ENCODE data around the gene PMPCA. TPM values are rescaled to one million over a fixed set of nuclear protein-coding genes. Genes with fewer than 3 reads are reported as not detected.

Gene PMPCA
- polyA plus RNA-seq, 1 of the 3 experiments (the other 2 are of a cell fraction), result 125 TPM

- peaks cover 0 to 21% of the 10 kb centered on the region in 2 experiments; a peak in 1 of 4 replicates for H3K4me1 ChIP-seq (ENCODE audit: control insufficient read depth in 1 of 2, insufficient read depth in 2 of 2, low read depth in 1 of 2, low read length in 1 of 2)
- H3K79me2 ChIP-seq (ENCODE audit: insufficient read depth), result peaks cover 65% of the 10 kb centered on the region
- ChIA-PET CTCF (interaction anchor here (0.9 to 1.9 kb wide), 3 partner anchors 13 to 315 kb away, joined by 3 to 7 read pairs (median 4); no protein-coding TSS in a partner anchor), POLR2A (no interaction called here)
- H2AFZ ChIP-seq (ENCODE audit: low read depth), result no peak overlapping the region
- peak overlapping the region; percentile 81 to 83 for H3K4me3 ChIP-seq (ENCODE audit: low read depth in 2 of 2, low read length in 1 of 2)
- TF ChIP-seq ELF1 (IDR thresholded peaks at IDR 0.05) (no peak), IRF3 (IDR thresholded peaks at IDR 0.05; ENCODE audit: low read depth, low read length) (no peak), RXRA (IDR thresholded peaks at IDR 0.05; ENCODE audit: borderline replicate concordance, low read depth) (no peak), EP300 (IDR thresholded peaks at IDR 0.05; ENCODE audit: borderline replicate concordance in 1 of 2, low read depth in 1 of 2, low read length in 1 of 2) (no peak), POLR2AphosphoS5 (IDR thresholded peaks at IDR 0.05; ENCODE audit: low read depth, low read length) (no peak), CTCF (IDR thresholded peaks at IDR 0.05) (no peak), RFX5 (IDR thresholded peaks at IDR 0.05; ENCODE audit: low read length) (no peak), JUND (IDR thresholded peaks at IDR 0.05) (no peak), EZH2phosphoT487 (IDR thresholded peaks at IDR 0.05; ENCODE audit: borderline replicate concordance, low read depth) (no peak), TCF12 (IDR thresholded peaks at IDR 0.05) (no peak), GABPA (IDR thresholded peaks at IDR 0.05; ENCODE audit: low read depth) (no peak), FOSL2 (IDR thresholded peaks at IDR 0.05; ENCODE audit: borderline replicate concordance, low read depth) (no peak), CHD2 (IDR thresholded peaks at IDR 0.05; ENCODE audit: low read length, partially characterized antibody) (no peak), TEAD4 (IDR thresholded peaks at IDR 0.05; ENCODE audit: borderline replicate concordance, insufficient read depth) (no peak), USF2 (IDR thresholded peaks at IDR 0.05; ENCODE audit: borderline replicate concordance, low read depth, low read length) (no peak), PBX3 (IDR thresholded peaks at IDR 0.05) (no peak), MEF2A (IDR thresholded peaks at IDR 0.05; ENCODE audit: borderline replicate concordance, low read depth) (no peak)
- peaks cover 6 to 41% of the 10 kb centered on the region in 2 experiments for H3K36me3 ChIP-seq (replicated peaks in 1 of 2; ENCODE audit: control insufficient read depth in 1 of 2, insufficient read depth in 2 of 2, low read length in 1 of 2)
- peak overlapping the region; percentile 95 for H3K4me2 ChIP-seq
- no peak for DNase-seq
- no peaks in the 10 kb centered on the region for H3K9me2 ChIP-seq
- peaks cover 77% of the 10 kb centered on the region for H4K20me1 ChIP-seq (ENCODE audit: insufficient read depth)
- H3K27ac ChIP-seq (ENCODE audit: low read depth in 2 of 2, low read length in 1 of 2), result no peak overlapping the region
- no peaks in the 10 kb centered on the region for H3K9me3 ChIP-seq
- H3K27me3 ChIP-seq (ENCODE audit: insufficient read depth), result no peaks in the 10 kb centered on the region
- H3F3A ChIP-seq (replicated peaks; ENCODE audit: insufficient read depth), result peaks cover 26% of the 10 kb centered on the region
- H3K9ac ChIP-seq, result peak overlapping the region; percentile 85; the same call in 1 of the 2 replicates
- 77% methylated on average over 7 of the region's 8 CpGs for WGBS (ENCODE audit: low lambda C conversion rate)
Observed at GRCh38 chr9:136437430-136437829, 27.0 kb downstream of the PMPCA start.

Data from SK-N-SH (cell line).